ENCODE data around the gene ZNF544. TPM values are rescaled to one million over a fixed set of nuclear protein-coding genes. Genes with fewer than 3 reads are reported as not detected.

Gene ZNF544
- total and polyA plus RNA-seq, 2 donors (not counting 1 experiment from before 2014, with no cell fraction given) = 37.1 to 65.7 TPM

DNA sequence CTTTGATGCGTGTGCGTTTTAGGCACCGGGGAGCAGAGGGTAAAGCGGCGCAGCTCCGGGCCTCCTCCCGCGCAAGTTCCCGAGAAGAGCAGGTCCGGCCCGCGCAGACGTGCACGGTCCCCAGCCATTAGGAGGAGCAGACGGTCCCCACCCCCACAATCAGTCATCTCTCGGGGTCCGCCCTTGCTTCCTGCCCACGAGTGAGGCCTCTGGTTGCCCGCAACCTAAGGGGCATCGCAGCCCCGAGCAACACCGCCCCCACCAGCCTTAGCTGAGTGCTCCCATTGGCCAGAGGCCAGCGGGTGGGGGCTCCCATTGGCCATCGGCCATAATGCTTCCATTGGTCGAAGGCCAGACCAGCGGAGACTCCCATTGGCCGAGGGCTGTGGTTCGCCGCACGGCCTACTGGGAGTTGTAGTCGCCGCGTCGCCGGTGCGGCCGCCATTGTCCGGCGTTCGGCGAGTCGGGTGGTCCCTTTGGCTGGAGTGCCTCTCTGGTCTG lies 49.9 kb downstream of the ZNF544 start, which contains the start of gene ZNF8:
TSS of gene ZNF8 (plus strand) at position 415 of the 501 bp plus-strand sequence. CDS start 127 bp downstream, outside the sequence.
- ChIA-PET CTCF (no interaction called here), POLR2A (interaction anchor here (0.5 to 1.5 kb wide), 10 partner anchors 9 to 551 kb away, joined by 3 to 9 read pairs (median 3); partner anchors contain the start of genes CHMP2A, ERVK3-1, ZNF274 and ZNF497)
- intact Hi-C loops (cut with micrococcal nuclease) = loop anchor here (1.0 kb wide), 10 partner anchors 27 to 645 kb away; partner anchors contain the start of genes ERVK3-1, ZNF132, ZNF211 and ZNF274
- peak within 1 kb of the TSS; percentile 73 to 86 for H3K27ac ChIP-seq (ENCODE audit: low read length in 2 of 2)
- H3K4me1 ChIP-seq (ENCODE audit: control insufficient read depth in 2 of 2, insufficient read depth in 2 of 2, low read length in 2 of 2) = peaks cover 13 to 19% of the 10 kb centered on the region in 2 donors
- no peaks in the 10 kb centered on the region for H3K27me3 ChIP-seq (replicated peaks in 1 of 4; ENCODE audit: control extremely low read depth in 1 of 4, control insufficient read depth in 3 of 4, insufficient read depth in 4 of 4, low read length in 3 of 4)
- peaks cover 0 to 2% of the 10 kb centered on the region in 2 experiments for H3K36me3 ChIP-seq (replicated peaks in 1 of 2; ENCODE audit: control extremely low read depth in 1 of 2, control insufficient read depth in 1 of 2, extremely low read depth in 1 of 2, insufficient read depth in 2 of 2, low read length in 1 of 2)
- peaks cover 38% of the 10 kb centered on the region for H3K4me1 Mint-ChIP-seq
- WGBS (ENCODE audit: insufficient coverage) = 0% methylated on average over 42 of the region's 42 CpGs
- DNase-seq = peak; percentile 96
- peak within 1 kb of the TSS; percentile 100 for H2AFZ ChIP-seq (ENCODE audit: insufficient read depth, low read depth, low read length, poor library complexity, severe bottlenecking)
- H3K27ac Mint-ChIP-seq = peak within 1 kb of the TSS; percentile 93
- peaks cover 0 to 24% (median 2%) of the 10 kb centered on the region in 3 donors for H3K9me3 ChIP-seq (ENCODE audit: control extremely low read depth in 1 of 3, control insufficient read depth in 2 of 3, insufficient read depth in 1 of 3, low read length in 2 of 3)
- H3K27me3 Mint-ChIP-seq = no peaks in the 10 kb centered on the region
- ATAC-seq (ENCODE audit: low read depth) = peak; percentile 98
- H3K4me3 Mint-ChIP-seq = peak within 1 kb of the TSS; percentile 91
- peak within 1 kb of the TSS; percentile 99 for H3K9ac ChIP-seq (ENCODE audit: low read length)
- peaks cover 34% of the 10 kb centered on the region for H3K79me2 ChIP-seq (ENCODE audit: control insufficient read depth, insufficient read depth, low read length)
- peak within 1 kb of the TSS; percentile 95 for H3K4me2 ChIP-seq (replicated peaks; ENCODE audit: low read depth, low read length, poor library complexity, severe bottlenecking)
- TF ChIP-seq, protein P1, sequence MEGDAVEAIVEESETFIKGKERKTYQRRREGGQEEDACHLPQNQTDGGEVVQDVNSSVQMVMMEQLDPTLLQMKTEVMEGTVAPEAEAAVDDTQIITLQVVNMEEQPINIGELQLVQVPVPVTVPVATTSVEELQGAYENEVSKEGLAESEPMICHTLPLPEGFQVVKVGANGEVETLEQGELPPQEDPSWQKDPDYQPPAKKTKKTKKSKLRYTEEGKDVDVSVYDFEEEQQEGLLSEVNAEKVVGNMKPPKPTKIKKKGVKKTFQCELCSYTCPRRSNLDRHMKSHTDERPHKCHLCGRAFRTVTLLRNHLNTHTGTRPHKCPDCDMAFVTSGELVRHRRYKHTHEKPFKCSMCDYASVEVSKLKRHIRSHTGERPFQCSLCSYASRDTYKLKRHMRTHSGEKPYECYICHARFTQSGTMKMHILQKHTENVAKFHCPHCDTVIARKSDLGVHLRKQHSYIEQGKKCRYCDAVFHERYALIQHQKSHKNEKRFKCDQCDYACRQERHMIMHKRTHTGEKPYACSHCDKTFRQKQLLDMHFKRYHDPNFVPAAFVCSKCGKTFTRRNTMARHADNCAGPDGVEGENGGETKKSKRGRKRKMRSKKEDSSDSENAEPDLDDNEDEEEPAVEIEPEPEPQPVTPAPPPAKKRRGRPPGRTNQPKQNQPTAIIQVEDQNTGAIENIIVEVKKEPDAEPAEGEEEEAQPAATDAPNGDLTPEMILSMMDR (IDR thresholded peaks at IDR 0.05) = no peak
- no peak for TF ChIP-seq EZH2 (IDR thresholded peaks at IDR 0.05; ENCODE audit: borderline replicate concordance, insufficient read depth, low read depth, low read length, poor library complexity, severe bottlenecking)
- peak within 1 kb of the TSS; percentile 72 to 98 (median 95) for H3K4me3 ChIP-seq (ENCODE audit: control extremely low read depth in 1 of 5, extremely low read depth in 1 of 5, insufficient read depth in 1 of 5, low read depth in 2 of 5, low read length in 4 of 5)
- H3K9me3 Mint-ChIP-seq (ENCODE audit: insufficient read depth) = no peaks in the 10 kb centered on the region
- H4K20me1 ChIP-seq (ENCODE audit: control insufficient read depth, insufficient read depth, low read length, poor library complexity, severe bottlenecking) = no peaks in the 10 kb centered on the region
